NK-92 (cell line): Measurements from ENCODE around the gene THADA.
"Not testable (repeated sequence)": the region's sequence is repeated elsewhere in the genome, so short reads cannot be mapped to it uniquely, and the experiment has no call there.

Experiments used
- DNase-seq: peaks from one replicate; lab custom pipeline; 2025; ENCODE audit not compliant: unreplicated experiment; lab: John Stamatoyannopoulos, UW

The THADA gene

DNA sequence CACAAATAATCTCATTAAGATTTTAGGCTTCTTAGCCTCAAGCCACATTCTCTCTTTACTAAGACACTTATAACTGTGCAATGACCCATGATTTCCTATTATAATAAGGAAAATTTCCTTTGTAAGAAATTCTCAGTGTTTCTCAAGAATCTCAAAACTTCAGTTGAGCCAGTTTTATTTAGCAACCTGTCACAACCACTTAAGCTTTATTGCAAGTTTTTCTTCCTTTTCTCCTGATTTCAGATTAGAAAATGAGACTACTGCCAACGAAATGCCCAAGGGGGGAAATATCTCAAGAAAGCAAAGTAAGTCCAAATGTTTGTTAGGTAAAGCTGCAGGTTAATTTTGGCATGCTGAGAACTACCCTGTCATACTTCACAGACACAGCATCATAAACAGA, 178.5 kb downstream of the THADA start:
- DNase-seq = no peak

DNA sequence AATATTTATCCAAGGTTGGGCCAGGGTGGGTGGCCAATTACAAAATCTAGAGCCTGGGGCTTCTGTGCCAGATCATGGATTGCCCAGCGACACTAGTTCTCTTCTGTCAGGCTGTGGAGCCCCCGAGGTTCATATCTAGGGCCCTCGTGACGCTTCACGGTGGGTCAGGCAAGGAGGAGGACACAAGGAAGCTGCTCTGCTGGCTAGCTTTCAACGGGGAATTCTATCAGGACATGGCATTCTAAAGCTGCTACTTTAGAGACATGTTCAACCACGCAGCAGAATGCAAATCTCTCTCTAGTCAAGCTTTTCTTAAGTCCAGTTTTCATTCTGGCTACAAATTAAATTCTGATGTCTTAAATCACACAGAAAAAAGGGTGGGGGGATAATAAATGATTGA, 180.2 kb downstream of the THADA start:
- no peak for DNase-seq

DNA sequence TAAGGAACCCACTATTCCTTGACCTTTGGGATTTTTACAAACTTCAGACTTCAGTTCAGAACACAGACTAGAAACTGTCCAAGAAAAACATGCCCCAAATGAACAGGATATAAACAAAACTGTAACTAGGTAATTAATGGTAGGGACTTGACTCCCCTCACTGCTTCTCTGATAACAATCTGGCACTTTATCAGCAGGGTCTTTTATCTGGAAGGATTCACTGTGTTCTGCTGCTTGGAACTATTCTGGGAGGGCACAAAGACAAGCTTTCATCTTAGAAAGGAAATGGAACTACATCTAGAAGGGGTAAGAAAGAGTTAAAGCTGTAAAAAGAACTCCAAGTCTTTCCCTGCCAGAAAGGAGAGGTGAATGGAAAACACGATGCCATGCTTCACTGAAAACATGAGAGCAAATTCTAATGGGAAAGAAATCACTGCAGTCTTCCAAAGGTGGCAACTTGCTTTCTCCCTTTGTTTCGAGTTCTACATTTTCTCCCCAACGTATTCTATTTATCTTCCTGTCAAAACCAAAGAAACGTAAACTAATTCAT, 181.2 kb downstream of the THADA start:
- no peak for DNase-seq

DNA sequence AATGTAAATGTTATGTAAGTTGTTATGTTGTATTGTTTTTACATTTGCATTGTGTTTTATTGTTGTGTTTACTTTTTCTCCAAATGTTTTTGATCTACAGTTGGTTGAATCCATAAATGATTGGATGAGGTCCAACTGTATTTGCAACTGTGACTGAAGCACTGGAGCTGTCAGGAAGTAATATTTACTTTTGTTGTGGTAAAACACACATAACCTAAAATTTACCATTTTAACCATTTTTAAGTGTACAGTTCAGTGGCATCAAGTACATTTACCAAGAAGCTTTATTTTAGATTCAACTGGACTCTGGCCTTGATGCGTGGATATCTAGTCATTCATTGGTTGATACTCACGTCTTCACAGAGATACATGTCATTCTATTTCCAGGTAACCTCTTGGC, 181.8 kb downstream of the THADA start:
- DNase-seq = no peak

DNA sequence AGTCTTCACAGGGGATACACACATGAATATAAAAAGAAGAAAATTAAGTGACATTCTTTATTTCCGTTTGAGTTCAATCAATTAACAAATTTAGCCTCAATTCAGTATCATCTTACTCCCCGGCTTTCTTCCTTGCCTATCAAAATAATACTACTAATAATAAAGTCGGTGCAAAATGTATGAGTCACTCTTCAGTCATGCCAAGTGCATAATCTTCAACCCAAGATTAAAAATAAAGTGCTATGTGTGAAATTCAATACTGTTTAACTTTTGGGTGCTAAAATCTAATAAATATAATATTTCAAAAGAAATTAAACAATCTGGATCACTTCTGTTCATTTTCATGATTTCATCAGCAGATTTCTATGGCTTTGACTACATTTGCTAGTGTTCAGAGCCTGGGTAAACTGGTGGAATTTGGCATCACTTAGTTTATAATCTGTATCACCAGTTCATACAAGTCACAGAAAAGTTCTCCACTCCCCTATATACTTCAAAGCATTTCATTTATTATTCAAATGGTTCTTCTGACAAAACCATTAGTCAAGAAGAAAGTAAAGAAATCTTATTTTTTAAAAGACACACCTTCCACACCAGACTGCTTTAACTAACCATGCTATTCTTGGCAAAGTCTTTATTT, 183.6 kb downstream of the THADA start:
- no peak for DNase-seq

DNA sequence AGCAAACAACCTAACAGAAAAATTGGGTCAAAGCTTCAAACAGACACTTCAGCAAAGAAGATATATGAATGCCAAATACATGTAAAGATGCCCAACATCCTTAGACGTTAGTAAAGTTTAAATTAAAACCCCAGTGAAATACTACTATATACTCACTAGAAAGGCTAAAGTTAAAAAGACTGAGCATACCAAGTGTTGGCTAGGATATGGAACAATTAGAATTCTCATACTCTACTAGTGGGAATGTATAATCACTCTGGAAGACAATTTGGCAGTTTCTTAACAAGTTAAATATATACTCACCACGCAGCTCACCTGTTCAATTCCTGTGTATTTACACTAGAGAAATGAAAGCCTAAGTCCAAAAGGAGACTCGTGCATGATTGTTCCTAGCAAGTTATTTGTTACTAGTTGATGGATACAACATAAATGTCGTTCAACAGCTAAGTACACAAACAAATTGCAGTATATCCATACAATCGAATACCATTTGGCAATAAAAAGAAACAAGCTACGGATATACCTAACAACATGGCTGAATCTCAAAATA, 185.7 kb downstream of the THADA start:
- DNase-seq = no peak

DNA sequence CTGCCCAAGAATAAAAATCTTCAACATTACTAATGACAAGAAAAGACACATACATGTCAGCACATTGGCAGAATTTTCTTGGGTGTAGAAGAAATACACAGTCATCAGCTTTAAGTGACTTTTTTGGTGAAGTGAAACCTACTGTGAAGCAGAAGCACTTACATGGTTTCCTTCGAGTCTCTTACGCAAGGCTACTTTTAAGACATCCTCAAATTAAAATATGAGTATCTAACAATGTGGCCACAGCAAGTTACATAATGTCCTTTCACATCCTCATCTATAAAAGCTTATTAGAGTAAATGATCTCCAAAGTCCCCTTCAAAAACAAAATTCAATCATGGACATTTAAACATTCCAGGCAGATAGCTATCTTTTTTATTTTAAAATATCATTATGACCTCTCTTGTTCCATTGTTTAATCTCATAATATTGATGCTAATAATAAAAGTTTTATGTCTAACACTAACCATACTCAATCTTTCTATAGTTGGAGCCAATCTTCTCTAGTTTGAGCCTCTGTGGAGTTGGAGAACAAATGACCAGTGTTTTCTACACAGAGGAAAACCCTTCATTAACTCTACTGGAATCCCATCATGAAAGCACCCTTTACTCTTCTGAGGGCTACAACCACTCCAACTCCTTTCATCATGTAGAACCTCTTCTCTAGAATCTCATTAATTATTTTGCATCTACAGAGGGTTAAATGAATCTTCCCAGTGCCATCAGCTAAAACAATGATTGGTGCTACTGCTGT, 187.3 kb downstream of the THADA start:
- DNase-seq = no peak

DNA sequence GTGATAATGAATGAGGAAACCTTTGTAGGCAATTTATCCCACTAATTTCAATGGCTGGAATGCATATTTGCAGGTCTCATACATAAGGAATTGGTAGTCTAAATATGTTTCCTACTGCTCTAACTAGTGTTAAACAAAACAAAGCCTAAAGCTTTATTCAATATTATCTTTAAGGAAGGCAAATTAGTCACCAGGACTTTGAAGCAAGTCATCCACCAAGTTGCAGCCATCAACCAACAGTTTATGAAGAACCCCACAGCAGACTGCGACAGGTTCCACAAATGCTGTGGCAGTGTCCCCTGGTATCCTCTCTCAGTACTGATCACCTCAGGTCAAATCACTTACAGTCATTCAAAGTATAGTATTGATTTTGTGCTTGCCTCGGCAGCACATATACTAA, 187.9 kb downstream of the THADA start:
- DNase-seq = no peak

DNA sequence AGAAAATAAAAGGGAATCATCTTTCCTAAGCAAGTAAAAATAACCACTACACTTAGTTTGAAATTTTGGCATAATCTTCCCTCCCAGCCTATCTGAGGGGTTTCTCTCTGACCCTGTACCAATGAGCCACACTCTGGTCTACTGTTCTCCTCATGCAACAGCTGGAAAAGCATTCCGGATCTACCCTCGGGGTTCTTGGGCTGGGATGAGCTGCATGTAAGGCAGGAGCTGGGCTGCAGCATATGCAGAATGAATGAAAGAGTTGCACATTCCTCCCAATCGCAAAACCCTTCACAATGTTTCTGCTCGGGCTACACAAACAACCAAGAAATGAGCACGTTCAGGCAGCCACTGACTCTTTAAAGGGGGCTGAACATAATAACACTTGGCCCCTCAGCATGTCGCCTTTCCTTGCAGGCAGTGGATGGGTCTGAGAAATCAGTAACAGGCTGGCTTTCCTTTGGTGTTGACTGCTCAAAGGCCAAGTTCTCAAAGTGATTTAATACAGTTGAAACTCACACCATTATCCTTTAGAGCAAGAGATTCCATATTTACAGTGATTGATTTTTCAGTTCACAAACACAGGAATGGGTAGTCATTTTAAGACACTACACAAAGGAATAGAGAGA, 189.1 kb downstream of the THADA start:
- no peak for DNase-seq

DNA sequence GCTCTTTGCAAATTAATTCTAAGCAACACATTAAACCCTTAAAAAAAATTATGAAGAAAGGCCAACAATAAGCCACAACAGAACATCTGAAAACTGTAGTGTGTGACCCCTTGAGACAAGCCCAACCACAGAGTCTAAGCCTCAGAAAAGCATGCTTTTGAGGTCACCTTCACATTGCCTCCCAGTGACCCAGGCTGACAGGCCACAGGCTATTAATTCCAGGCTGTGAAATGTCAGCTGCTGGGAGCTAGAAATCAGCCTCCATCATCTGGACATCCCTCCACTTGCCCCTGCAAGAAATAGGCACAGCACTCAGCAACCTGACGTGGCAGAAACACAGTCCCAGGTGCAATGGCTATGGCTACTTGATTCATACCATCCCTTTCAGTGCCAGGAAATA, 190.0 kb downstream of the THADA start:
- DNase-seq = no peak

DNA sequence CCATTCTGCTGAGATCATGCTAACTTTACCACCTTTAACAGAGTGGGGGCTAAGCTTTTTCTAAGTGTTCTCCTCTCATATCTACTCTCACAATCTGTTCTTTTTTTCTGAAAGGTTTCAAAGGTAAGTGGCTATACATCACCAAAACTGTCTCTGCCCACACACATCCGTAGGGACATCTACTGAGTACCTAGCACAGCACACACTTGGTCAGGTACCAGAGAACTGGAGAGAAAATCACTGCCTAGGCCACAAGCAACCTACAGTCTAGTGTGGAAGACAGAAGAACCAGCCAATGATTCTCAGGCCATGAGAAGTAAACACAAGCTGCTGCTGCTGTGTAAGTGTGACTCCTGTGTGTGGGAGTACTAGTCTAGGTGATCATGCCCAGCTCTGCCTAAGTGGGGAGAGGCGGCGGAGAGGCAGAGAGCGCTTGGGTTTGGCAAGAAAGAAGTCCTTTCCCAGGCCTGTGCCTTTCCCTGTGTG, 193.3 kb downstream of the THADA start:
- DNase-seq = no peak

DNA sequence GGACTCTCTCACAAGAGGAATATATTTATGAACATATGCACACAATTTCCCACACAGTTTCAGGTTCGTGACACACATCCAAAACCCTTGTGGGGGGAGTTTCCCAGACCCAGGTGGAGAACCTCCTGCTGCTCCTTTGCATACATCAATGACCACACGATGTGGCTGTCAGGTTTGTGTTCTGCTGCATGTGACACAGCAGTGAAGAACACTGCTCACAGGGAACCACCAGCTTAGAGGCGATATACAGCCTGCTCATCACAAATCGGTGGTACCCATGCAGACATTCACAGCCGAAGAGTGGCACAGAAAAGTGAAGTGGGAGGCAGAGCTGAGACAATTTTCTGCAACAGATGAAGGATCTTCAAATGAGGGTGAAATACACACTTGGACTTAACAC, 193.8 kb downstream of the THADA start:
- DNase-seq = no peak

DNA sequence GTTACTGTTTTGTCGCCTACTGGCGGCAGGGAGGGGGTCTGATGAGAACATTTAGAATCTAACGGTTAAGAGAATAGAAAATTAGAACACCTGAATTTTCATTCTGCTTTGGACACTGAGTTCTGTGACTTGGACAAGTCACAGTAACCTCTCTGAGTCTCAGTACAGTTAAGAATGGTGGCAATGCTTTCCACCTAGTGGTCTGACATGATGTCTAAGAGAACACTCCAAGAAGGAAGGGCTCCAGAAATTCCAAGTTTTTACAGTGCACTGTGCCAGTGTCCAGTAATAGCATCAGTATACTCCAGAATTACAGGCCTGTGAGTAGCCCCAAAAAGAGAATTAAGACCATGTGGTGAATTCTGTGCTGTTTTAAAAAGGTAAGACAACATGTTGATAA, 195.3 kb downstream of the THADA start:
- no peak for DNase-seq

DNA sequence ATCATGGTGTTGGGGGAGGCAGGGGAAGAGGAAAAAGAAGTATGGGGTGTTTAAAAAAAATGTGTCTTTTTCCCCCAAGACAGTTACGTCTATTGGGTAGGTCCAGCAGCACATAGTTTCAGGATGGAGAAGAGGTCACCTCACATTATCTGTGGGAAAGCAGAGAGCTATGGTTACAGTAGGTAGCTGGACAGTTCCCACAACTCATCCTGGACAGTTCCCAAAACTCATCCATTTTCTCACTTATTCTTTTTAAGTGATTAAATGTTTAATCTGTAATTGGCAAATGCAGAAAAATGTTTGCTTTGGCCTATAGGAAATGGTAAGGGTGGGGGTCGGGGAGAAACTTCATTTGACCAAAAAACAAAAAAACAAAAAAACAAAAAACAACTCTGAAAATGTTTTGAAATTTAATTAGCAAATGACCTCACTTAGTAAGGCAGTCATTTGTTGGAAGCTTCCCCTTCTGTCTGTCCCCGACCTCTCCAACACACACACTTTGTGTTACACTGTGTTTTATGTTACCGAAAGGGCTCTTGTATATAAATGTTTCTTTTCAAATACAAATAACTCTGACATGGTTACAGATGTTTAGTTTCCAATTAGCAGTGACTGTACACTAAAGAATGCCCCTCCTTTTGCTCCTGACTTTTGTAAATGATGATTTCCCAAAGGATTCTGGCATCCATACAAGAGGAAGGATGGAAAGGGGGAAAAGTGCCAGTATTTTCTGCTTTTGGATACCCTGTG, 196.1 kb downstream of the THADA start:
- no peak for DNase-seq

DNA sequence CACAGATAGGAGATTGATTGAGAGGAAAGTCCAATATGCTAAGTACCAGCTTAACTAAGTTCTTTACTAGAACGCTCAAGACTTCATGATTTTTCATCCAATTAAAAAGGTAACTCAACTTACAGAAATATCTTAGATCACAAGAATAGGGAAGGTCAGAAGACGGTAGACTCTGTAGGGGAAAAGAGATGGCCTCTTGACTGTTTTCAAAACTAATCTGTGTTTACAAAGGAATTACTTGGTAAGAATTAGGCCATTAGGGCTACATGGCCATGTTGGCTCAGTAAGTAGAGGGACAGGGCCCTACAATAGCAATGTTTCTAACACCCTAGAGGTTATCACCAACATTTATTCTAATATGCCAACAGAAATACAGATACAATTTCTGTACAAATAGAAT, 196.7 kb downstream of the THADA start:
- DNase-seq = no peak

DNA sequence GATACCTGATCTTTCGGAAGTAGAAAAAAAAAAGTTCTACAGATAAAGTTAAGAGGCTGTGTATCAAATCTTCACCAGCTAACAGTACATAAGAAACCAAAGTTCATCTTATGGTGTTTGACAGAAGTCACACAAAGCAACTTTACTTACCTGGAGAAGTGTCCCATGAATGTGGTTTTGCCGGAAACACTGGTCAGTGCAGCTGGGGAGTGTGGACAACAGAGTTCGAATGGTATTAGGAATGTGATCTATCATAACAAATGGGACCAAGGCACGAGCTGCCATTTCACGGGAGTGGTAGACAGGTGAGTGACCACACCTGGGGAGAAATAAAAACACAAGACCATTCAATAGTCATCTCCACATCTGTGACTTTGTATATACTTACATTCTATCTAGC, 198.0 kb downstream of the THADA start:
- no peak for DNase-seq

DNA sequence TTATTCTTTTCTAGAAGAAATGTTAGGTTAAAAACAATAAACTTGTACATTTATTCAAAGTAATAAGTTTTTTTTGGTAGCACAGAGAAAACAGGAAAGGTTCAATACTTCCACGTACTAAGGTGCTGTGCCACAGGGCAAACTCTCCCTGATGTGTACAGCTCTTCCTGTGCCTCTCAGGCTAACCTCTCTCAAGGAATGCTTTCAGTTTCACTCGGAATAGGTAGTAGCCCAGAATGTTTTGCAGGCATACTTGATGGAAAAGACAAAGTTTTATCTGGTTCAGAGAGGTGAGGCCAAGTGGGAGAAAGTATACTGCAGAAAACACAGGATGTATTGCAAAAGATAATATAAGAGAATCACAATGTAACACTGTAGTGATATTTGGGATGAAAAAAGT, 198.4 kb downstream of the THADA start:
- DNase-seq = no peak

DNA sequence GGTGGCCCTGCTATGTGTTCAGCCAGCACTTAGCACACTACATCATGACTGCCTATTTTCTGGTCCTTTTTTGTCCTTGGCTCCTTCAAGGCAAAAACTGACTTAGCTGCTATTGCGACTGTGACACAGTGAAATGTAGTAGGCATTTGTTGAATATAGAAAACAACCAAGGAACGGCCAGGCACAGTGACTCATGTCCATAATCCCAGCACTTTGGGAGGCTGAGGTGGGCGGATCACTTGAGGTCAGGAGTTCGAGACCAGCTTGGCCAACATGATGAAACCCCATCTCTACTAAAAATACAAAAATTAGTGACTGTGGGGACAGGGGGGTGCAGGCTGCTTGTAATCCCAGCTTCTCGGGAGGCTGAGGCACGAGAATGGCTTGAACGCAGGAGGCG, 199.5 kb downstream of the THADA start:
- not testable (repeated sequence) for DNase-seq

DNA sequence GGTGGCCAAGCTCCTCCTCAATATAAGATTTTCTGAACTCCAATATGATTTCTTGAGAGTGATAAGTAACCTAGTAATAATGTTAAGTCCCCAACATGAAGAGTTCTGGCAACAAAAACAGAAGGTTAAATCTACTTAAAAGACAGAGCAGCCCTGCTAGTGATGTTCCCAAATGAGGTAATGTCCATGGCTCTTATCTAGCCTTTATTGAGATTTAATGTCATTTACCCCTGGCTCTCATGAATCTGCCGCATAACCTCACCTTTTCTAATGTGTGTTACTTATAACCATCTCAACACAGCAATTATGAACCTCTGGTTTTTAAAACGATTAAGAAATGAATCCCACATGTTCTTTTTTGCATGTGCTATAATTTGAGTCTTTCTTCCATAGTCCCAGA, 201.9 kb downstream of the THADA start:
- no peak for DNase-seq

DNA sequence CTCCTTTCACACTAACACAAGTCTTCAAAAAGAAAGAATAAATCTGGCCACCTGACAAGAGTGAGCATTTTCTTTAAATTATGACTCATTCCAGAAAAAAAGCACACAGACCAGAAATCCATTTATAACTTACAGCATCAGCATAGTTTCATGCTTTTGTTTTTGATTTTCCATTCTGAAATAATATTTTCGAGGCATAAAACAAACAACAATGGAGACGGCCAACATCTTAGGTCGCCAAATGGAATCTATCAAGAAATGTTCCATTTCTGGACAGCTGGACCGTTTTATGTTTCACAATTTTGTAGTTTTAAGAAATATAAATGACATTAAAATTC, 204.0 kb downstream of the THADA start:
- DNase-seq = no peak

DNA sequence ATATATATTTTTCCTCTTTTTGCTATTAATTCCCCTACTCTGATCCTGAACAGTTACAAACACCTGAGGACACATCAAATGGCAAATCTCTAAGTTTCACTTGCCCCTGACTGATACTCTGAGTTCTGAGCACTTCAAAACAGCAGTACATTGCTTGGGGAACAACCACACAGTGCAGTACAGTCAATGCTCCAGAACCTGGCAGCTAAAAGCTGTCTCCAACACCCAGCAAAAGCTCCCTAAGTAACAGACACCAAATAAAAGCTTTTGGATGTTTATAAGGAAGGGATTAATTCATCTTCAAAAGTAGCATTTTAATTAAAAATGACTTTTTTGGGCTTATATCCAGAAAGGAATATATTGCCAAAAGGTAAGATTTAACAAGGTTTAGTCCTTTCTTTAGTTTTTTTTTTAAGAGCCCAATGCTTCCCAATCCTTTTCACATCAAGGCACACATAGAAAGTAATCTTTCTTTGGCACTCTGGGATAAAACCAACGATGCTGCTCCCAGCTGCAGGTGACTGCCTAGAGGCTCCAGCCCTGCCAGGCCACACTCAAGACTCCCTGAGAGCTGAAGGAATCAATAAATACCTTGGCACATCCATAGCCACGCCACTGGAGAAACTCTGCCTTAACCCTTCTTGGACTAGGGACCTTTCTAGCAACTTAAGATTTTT, 204.5 kb downstream of the THADA start:
- no peak for DNase-seq
